Measurements from ENCODE around the gene SHFL.

SHFL gene

GRCh38 chr19:10044390-10044789 lies 41.7 kb upstream of the SHFL start:
- no peak for TF ChIP-seq CTCF (IDR thresholded peaks at IDR 0.05; ENCODE audit: low read depth, low read length)
- no peak for DNase-seq
- H3K27me3 ChIP-seq (ENCODE audit: insufficient read depth, low read depth, severe bottlenecking), result peaks cover 21% of the 10 kb centered on the region
- H3K9me3 ChIP-seq (ENCODE audit: severe bottlenecking), result peaks cover 55% of the 10 kb centered on the region
- H3K27ac ChIP-seq, result no peak overlapping the region
- H3K4me3 ChIP-seq (ENCODE audit: low read depth, low read length), result no peak overlapping the region
- no peaks in the 10 kb centered on the region for H3K36me3 ChIP-seq

- Histone ChIP-seq H3K27ac (no peak overlapping the region), H3K9me3 (ENCODE audit: severe bottlenecking) (peaks cover 54% of the 10 kb centered on the region), H3K27me3 (ENCODE audit: insufficient read depth, low read depth, severe bottlenecking) (peaks cover 21% of the 10 kb centered on the region), H3K36me3 (no peaks in the 10 kb centered on the region), H3K4me3 (ENCODE audit: low read depth, low read length) (no peak overlapping the region)
- no peak for TF ChIP-seq CTCF (IDR thresholded peaks at IDR 0.05; ENCODE audit: low read depth, low read length)
- no peak for DNase-seq
Measured at GRCh38 chr19:10045371-10045770, 40.7 kb upstream of the SHFL start.

GRCh38 chr19:10049626-10050025 lies 36.5 kb upstream of the SHFL start:
- H3K9me3 ChIP-seq (ENCODE audit: severe bottlenecking), result peaks cover 16% of the 10 kb centered on the region
- no peak for TF ChIP-seq CTCF (IDR thresholded peaks at IDR 0.05; ENCODE audit: low read depth, low read length)
- H3K27me3 ChIP-seq (ENCODE audit: insufficient read depth, low read depth, severe bottlenecking), result peaks cover 36% of the 10 kb centered on the region
- no peaks in the 10 kb centered on the region for H3K36me3 ChIP-seq
- DNase-seq, result no peak
- no peak overlapping the region for H3K4me3 ChIP-seq (ENCODE audit: low read depth, low read length)
- H3K27ac ChIP-seq, result no peak overlapping the region

- no peak overlapping the region for H3K4me3 ChIP-seq (ENCODE audit: low read depth, low read length)
- TF ChIP-seq CTCF (IDR thresholded peaks at IDR 0.05; ENCODE audit: low read depth, low read length), result no peak
- no peak for DNase-seq
- no peak overlapping the region for H3K27ac ChIP-seq
- H3K27me3 ChIP-seq (ENCODE audit: insufficient read depth, low read depth, severe bottlenecking), result peaks cover 34% of the 10 kb centered on the region
- H3K36me3 ChIP-seq, result no peaks in the 10 kb centered on the region
- H3K9me3 ChIP-seq (ENCODE audit: severe bottlenecking), result peaks cover 2% of the 10 kb centered on the region
Measured at GRCh38 chr19:10052602-10053360, 33.3 kb upstream of the SHFL start.

- Histone ChIP-seq H3K27me3 (ENCODE audit: insufficient read depth, low read depth, severe bottlenecking) (peaks cover 49% of the 10 kb centered on the region), H3K36me3 (no peaks in the 10 kb centered on the region), H3K27ac (no peak overlapping the region), H3K9me3 (ENCODE audit: severe bottlenecking) (no peaks in the 10 kb centered on the region), H3K4me3 (ENCODE audit: low read depth, low read length) (no peak overlapping the region)
- DNase-seq, result no peak
- no peak for TF ChIP-seq CTCF (IDR thresholded peaks at IDR 0.05; ENCODE audit: low read depth, low read length)
Measured at GRCh38 chr19:10061717-10062310, 24.3 kb upstream of the SHFL start.

All from WERI-Rb-1 (cell line).